HG03439 (cell line): ENCODE measurements around the gene CCDC7.
"Not testable (repeated sequence)": the region's sequence is repeated elsewhere in the genome, so short reads cannot be mapped to it uniquely, and the experiment has no call there.

Experiments used
- ATAC-seq: cut with Tn5 transposase; IDR thresholded peaks from one replicate; pipeline ENCODE4 v1.9.1; 2021; ENCODE audit warnings: mild to moderate bottlenecking, moderate library complexity; ENCODE audit not compliant: unreplicated experiment

Gene CCDC7

DNA sequence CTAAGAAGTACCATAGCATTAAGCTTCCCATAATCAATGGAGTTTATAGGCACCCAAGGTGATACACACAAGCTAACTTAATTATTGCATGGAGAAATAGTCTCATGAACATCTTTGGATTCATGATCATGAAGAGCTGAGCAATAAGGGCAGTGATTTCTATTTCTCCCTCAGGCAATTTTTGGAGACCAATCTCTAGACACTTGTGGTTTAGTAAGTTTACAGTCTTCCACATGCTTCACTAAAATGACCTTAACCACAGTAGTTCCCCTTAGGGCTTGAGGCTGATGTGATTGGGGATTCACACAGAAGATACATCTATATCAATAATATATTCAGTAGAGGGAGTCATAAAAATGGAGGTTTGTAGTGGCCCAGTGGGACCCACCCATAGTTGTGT lies 241.2 kb downstream of the CCDC7 start:
- ATAC-seq, result no peak

DNA sequence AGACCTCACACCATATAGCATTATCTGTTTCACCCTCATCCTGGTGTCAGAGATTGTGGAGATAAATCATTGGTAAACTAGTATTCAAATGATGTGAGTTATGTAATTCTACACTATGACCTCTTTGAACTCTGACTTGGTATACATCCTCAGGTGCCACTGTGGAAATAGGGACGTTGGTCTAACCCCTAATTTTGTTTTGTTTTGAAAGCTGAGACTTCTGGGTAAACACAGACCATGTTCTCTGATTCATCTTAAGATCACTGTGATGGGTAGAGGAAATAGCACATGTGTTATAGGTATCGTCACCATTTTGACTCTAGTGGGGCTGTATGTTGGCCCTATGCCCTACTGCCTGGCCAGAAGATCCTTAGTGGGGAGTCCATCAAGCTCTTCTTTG lies 241.6 kb downstream of the CCDC7 start:
- no peak for ATAC-seq

DNA sequence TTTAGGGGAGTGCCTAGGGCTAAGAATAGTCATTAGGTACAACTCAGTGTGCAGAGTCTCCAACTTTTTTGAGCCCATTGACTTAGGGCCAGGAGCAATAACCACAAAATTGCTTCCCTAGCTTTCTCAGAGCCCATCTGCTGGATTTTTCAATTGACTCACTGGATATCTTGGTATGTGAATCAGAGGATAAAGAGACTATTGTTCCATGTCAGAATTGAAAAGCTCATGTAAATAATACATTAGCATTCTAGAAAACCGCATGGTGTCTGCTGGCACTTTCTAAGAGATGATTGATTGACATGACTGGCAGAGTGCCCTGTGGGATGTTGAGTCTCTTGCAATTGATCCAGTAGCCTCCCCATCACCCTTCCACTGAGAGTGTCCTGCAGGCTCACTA lies 246.2 kb downstream of the CCDC7 start:
- no peak for ATAC-seq

DNA sequence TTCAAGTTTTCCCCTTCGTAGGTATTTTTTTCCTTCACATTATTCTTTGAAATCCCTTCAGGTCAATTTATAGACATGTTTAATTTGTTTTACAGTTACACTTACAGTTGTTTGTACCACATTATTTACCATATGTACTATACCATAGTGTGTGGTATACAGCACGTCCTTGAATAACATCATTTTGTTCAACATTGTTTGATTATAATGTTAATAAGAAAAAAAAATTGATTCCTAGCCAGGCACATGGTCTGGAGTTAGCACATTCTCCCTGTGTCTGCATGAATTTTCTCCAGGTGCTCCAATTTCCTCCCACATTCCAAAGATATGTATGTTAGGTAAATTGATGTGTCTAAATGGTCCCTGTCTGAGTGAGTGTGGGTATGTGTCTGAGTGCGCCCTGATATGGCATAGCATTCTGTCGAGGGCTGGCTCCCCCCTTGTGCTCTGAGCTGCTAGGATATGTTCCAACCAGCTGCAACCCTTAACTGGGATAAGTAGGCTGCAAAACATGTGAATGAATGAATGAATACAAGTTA lies 247.6 kb downstream of the CCDC7 start:
- ATAC-seq, result no peak

DNA sequence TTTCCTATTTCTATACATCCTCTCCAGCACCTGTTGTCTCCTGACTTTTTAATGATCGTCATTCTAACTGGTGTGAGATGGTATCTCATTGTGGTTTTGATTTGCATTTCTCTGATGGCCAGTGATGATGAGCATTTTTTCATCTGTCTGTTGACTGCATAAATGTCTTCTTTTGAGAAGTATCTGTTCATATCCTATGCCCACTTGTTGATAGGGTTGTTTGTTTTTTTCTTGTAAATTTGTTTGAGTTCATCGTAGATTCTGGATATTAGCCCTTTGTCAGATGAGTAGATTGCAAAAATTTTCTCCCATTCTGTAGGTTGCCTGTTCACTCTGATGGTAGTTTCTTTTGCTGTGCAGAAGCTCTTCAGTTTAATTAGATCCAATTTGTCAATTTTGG lies 253.7 kb downstream of the CCDC7 start:
- not testable (repeated sequence) for ATAC-seq

DNA sequence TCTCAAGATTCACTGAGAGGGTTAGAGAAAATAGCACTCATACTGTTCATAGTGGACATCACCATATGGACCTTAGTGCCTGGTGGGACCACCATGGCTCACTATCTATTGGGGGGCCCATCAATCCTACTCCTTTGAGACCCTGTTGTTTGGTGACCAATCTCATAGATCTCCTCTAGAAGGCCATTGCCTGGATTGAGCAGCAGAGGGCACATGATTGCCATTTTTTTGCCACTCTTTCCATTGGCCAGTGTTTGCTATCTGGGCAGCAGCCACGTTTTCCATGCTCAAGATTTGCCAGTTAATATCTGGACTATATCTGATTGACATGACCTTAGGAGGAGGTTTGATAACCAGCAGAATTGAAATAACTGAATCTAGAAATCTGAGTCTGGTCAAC lies 267.6 kb downstream of the CCDC7 start:
- ATAC-seq, result no peak

DNA sequence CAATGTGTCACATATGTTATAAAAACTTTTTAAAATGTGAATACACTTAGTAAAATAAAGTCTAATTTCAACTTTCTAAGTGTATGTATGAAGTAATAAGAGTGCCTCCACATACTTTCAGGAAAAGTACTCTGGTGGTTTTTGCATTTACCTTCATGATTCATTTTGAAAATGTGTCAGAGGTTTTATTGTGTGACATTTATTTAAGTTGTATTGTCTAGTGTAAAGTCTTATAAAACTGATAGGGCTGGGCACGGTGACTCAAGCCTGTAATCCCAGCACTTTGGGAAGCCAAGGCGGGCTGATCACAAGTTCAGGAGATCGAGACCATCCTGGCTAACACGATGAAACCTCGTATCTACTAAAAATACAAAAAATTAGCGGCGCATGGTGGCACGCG lies 285.6 kb downstream of the CCDC7 start:
- no peak for ATAC-seq

DNA sequence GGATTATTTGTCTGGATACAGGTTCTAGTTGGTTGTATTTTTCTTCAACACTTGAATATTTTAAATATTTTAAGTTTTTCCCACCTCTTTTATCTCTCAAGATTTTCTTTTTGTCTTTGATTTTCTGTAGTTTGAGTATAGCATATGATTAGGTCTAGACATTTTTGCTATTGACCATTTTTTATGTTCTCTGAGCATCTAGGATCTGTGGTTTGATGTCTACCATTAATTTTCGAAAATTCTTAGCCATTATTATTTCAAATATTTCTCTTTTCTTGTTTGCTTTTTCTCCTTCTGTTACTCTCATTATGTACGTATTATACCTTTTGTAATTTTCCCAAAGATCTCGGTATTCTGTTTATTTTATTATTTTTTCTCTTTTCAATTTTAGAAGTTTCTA lies 293.0 kb downstream of the CCDC7 start:
- no peak for ATAC-seq

DNA sequence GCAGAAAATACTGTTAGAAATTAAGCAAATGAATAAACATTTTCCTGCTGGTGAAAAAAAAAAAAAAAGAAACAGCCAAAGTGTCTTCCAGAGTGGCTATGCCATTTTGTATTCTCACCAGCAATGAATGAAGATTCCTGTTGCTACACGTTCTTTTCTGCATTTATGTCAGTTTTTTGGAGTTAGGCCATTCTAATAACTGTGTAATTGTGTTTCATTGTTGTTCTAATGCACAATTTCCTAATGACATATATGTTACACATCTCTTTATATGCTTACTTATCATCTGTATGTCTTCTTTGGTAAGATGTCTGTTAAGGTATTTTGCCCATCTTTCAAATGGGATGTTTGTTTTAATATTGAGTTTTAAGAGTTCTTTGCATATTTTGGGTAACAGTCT lies 298.4 kb downstream of the CCDC7 start:
- ATAC-seq, result no peak

DNA sequence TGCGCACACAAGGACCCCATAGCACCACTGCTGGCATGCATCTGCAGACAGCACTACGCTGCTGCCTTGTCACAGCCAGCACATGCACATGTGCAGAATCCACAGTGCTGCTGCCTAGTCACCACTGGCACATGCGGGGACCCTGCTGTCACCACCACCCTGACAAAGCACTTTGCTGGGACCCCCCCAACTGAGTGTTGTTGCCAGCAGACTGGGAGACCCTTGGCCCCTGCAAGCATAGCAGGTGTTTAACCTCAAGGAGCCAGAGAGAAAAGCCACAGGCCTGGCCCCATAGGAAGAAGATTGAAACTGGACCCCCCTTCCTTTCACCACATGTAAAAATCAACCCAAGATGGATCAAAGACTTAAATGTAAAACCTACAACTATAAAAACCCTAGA lies 300.9 kb downstream of the CCDC7 start:
- no peak for ATAC-seq

DNA sequence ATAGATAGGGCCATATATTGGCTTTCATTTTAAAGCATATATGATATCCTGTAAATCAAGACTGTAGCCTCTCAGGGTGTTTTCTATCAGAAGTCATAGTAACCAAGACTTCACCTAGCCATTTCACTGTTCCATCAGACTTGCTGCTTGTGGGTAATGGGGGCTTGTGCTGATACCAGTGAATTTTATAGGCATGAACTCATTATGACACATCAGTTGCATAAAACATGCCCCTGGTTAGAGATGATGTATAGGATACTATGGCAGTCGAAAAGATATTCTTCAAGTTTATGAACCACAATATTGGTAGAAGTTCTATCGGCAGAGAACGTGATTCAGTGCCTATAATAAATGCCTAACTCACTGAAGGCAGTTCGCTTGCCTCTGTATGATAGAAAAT lies 305.6 kb downstream of the CCDC7 start:
- no peak for ATAC-seq

DNA sequence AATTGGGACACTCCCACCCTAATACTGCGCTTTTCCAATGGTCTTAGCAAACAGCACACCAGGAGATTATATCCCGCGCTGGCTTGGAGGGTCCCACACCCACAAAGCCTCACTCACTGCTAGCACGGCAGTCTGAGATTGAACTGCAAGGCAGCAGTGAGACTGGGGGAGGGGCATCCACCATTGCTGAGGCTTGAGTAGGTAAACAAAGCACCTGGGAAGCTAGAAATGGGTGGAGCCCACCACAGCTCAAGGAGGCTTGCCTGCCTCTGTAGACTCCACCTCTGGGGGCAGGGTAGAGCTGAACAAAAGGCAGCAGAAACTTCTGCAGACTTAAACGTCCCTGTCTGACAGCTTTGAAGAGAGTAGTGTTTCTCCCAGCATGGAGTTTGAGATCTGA lies 309.0 kb downstream of the CCDC7 start:
- ATAC-seq, result not testable (repeated sequence)

DNA sequence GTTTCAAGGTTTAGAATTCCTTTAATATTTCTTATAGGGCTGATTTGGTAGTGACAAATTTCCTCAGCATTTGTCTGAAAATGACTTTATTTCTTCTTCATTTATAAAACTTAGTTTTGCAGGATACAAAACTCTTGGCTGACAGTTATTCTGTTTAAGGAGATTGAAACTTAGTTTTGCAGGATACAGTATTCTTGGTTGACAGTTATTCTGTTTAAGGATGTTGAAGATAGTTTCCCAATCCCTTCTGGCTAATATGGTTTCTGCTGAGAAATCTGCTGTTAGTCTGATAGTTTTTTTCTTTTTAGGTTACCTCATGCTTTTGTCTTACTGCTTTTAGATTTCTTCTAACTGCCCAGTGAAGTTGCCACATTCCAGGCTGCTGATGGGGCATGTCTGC lies 325.3 kb downstream of the CCDC7 start:
- no peak for ATAC-seq

DNA sequence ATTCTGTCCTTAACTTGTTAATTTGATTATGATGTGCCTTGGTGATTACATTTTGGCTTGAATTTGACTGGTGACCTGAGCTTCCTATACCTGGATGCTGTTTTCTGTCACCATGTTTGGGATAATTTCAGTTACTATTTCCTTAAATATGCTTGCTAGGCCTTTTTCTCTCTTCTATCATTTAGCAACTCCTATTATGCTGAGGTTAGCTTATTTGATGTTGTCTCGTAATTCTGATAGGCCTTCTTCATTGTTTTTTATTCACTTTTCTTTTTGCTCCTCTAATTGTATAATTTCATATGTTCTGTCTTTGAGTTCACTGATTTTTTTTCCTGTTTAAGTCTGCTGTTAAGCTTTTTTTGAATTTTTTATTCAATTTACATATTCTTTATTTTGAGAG lies 327.2 kb downstream of the CCDC7 start:
- no peak for ATAC-seq

DNA sequence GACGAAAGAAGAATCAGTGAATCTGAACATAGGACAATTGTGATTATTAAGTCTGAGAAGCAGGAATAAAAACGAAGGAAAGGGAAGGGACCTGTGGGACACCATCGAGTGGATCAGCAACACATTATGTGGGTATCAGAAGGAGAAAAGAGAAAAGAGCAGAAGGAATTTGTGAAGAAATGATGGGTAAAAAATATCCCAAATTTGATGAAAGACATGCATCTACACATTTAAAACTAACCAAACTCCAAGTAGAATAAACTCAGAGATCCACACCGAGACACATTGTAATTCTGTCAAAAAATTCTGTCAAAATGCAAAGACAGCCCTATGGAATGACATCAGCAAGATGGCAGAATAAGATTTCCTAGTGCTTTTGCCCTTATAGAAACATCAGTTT lies 341.0 kb downstream of the CCDC7 start:
- no peak for ATAC-seq

DNA sequence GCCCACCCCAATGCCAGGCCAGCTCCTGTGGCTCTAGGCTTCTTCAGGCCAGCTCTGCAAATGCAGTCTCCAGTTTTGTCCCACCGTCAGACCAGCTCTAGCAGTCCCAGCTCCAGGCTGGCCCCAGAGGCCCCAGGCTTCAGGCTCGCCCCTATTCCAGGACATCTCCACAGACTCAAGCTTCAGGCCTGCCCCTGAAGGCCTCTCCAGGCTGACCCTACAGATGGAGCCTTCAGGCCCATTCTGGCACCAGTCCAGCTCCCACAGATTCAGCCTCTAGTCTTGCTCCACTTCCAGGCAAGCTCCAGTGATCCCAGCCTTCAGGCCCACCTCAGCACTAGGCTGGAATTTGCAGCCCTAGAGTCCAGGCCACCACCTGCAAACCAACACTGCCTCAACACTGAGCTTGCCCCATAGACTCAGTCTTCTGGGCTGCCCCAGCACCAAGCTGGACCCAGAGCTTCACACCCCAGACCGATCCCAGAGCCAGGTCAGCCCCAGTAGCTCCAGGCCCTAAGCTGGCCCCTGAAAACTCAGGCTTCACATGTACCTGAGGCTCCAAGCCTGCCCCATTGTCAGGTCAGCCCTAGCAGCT lies 341.8 kb downstream of the CCDC7 start:
- ATAC-seq, result no peak

DNA sequence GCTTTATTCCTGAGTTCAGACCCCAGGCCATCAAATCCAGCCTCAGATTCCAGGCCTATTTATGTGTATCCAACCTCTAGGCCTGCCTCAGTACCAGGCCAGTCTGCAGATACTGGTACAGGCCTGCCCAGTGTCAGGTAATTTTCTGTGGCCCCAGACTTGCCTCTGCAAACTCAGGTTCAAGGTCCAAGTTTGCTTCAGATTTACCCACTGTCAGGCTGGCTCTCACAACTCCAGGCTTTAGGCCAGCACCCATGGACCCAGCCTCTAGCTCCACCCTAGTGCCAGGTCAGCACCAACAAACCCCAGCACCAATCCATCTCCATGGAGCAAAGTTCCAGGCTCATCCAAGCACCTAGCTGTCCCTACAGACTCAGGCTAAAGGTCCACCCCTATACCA lies 342.4 kb downstream of the CCDC7 start:
- no peak for ATAC-seq

DNA sequence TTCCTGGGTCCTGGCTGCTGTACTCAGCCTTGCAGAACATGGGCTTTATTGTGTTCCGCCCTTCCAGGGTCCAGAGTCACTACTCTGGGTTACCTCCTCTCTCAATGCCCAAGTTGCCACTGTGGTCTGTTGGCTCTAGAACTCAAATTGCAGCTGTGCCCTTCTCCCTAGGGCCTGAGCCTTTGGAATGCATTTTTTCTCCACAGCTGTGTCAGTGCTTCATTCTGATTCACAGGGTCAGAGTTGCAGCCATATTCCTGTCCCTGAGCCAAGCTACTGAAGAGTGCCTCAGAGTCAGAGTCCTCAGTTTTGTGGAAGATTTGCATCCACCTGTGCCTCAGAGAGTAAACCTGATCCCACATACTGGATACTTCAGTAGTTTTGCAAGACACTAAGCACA lies 344.5 kb downstream of the CCDC7 start:
- no peak for ATAC-seq

DNA sequence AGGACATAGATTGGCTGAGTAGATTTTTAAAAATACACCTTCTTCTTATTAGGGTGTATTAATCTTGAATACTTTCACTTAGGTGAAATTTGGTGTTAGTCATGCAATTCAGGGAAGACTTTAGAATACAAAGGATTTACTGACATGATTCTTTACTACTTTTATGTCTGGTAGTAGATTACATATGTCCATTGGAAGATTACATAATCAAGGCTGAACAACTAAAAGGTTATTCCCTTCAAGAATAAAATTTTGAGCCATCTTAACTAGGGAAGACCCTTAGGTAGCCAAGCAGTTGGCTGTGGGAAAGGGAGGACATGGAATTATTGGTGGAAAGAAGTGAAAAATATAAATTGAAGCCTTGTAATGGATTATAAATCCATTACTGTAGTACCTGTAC lies 347.1 kb downstream of the CCDC7 start:
- no peak for ATAC-seq

DNA sequence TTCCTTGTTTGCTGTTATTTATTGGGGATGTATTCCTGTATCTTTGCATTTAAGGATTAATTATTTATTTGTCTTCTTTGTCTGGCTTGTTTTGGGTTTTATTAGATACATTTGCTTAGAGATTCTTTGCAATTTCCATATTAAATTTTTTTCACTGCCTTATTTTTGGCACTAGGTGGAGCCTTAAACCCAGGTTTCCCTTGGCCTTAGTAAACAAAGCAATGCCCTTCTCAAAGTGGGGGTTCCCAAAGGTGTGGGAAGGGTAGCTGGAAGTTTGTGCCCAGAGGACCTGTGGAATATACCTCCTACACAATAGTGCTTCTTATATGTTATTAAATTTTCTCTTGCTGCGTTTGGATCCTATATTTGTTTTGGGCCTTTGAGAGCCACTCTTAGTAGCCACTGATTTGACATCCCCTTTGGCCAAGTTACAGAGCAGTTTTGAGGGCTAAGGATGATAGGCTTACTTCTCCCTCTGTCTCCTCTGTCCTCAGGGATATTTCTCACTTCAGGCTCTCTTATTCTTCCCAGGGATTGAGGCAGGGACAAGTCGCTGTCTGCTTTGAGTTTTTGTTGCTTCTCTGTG lies 349.8 kb downstream of the CCDC7 start:
- no peak for ATAC-seq

DNA sequence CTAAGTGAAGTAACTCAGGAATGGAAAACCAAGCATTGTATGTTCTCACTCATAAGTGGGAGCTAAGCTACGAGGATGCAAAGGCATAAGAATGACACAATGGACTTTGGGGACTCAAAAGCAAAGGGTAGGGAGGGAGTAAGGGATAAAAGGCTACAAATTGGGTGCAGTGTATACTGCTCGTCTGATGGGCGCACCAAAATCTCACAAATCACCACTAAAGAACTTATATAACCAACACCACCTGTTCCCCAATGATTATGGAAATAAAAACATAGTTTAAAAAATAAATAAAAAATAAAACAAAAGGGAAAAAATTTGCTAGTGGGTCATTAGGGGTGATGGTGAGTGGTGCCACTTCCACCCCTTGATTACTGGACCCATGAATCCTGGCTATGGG lies 351.5 kb downstream of the CCDC7 start:
- ATAC-seq, result not testable (repeated sequence)

DNA sequence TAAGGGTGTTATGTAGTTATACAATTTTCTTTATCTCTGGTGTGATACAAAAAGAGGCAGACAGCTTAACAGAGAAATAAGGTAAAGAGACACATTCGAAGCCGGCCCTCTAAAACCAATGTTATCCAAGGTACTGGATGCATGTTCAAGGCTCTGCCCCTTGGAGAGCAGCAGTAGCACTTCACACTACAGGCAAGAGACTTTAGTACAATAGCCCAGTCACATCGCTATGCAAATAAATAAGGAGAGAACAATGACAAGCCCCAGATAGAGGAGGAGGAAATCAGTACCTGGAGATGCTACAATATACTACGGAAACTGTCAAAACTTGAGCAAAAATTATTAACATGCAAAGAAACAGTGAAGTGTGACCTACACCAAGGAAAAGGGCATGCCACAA lies 401.0 kb downstream of the CCDC7 start:
- no peak for ATAC-seq

DNA sequence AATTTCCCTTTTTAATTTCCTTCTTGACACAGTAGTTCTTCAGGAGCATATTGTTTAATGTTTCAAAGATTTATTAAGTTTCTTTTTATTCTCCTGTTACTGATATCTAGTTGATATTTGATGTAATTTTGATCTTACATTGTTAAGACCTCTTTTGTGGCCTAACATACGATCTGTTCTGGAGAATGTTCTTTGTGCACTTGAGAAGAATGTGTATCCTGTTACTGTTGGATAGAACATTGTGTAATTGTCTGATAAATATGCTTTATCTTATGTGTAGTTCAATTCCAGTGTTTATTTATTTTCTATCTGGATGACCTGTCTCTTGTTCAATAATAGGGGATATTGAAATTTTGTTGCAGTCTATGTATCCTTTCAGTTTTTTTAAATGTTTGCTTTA lies 405.4 kb downstream of the CCDC7 start:
- ATAC-seq, result no peak
